Ovary (tissue), 3 donors: ENCODE results near the gene AP5S1.

ENCODE experiments used
- POLR2A ChIP-seq: fragments of 450-650 bp; IDR thresholded peaks from one replicate; pipeline ENCODE4 v1.6.1; 2017; ENCODE audit warnings: antibody characterized with exemption, mild to moderate bottlenecking, moderate library complexity
- TF ChIP-seq, protein P1 (sequence below), 3 donors: fragments of 450-650 bp in 2 of 3; fragments of 200-600 bp in 1 of 3; IDR thresholded peaks; one replicate each; pipeline versions ENCODE4 v1.5.1 to v1.8.0; 2016 to 2022; ENCODE audit warnings: antibody characterized with exemption in 3 of 3, mild to moderate bottlenecking in 1 of 3
- donor health status: DM: no; HTN: no; CAD: no.

DNA sequence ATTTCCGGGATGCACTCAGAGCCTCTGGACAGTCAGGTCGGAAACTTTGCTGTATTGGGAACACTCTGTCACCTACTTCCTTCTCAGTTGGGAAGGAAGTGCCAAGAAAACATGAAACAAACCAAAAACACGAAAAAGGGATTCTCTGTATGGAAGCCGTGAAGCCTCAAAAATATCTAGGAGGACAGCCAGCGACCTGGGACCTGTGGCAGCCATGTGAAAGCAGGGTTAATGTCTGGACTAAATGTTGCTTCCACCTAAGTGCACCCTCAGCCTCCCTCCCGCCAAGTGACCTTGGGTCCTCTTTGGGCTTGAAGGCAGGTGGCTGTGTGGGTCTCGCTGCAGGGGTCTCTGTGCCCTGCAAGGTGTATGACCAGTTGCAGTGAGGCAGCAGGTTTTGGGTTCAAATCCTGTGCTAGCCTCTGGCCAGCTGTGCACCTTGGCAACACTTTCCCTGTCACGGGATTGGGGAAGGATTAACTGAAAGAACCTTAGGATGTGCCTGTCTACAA, 27.1 kb downstream of the AP5S1 start:
- TF ChIP-seq, protein P1, sequence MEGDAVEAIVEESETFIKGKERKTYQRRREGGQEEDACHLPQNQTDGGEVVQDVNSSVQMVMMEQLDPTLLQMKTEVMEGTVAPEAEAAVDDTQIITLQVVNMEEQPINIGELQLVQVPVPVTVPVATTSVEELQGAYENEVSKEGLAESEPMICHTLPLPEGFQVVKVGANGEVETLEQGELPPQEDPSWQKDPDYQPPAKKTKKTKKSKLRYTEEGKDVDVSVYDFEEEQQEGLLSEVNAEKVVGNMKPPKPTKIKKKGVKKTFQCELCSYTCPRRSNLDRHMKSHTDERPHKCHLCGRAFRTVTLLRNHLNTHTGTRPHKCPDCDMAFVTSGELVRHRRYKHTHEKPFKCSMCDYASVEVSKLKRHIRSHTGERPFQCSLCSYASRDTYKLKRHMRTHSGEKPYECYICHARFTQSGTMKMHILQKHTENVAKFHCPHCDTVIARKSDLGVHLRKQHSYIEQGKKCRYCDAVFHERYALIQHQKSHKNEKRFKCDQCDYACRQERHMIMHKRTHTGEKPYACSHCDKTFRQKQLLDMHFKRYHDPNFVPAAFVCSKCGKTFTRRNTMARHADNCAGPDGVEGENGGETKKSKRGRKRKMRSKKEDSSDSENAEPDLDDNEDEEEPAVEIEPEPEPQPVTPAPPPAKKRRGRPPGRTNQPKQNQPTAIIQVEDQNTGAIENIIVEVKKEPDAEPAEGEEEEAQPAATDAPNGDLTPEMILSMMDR (IDR thresholded peaks at IDR 0.05) = no peak
- TF ChIP-seq POLR2A = no peak
